ENCODE results near the gene TTC6. TPM values are rescaled to one million over a fixed set of nuclear protein-coding genes. Genes with fewer than 3 reads are reported as not detected.

Gene TTC6
- total RNA-seq, 1 experiment from 2014 or later, result 0.11 TPM

DNA sequence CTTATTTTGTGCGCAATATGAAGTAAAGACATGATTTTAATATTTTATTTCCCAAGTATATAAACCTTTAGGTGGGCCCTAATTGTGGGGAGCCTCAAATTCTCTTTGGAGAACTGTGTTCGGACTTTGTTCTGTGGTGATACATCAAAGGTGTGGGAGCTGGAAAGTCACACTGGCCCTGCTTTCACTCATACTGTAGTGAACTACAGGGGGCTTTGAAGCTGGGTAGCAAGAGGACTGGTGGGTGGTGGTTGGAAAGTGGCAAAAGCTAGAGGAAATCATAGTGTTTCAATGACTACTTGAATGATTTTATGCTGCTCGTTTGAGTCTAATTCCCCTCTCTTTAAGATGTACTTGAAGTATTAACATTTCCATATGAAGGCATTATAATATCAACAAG lies 13.2 kb downstream of the TTC6 start:
- POLR2A ChIA-PET (ENCODE audit: low non-redundant PET), result no interaction called here
- no TSS peak for BruUV-seq (replicated peaks)
- H3K4me3 ChIP-seq (ENCODE audit: low read depth, low read length, poor library complexity, severe bottlenecking), result no peak overlapping the region
- intact Hi-C loops (cut with micrococcal nuclease; ENCODE audit: unreplicated experiment), result no loop called here
- no peaks in the 10 kb centered on the region for H3K36me3 ChIP-seq (ENCODE audit: insufficient read depth, low read length, poor library complexity, severe bottlenecking)
- no peak overlapping the region for H3K27ac ChIP-seq (ENCODE audit: low read depth, low read length, poor library complexity, severe bottlenecking)
- CTCF ChIA-PET, result no interaction called here
- H3K9me3 ChIP-seq (ENCODE audit: low read depth, low read length, poor library complexity, severe bottlenecking), result no peaks in the 10 kb centered on the region
- H3K27me3 ChIP-seq (replicated peaks; ENCODE audit: insufficient read depth, low read depth, low read length, poor library complexity), result peaks cover 36% of the 10 kb centered on the region
- DNase-seq (ENCODE audit: low spot score), result no peak
- TF ChIP-seq, protein P1, sequence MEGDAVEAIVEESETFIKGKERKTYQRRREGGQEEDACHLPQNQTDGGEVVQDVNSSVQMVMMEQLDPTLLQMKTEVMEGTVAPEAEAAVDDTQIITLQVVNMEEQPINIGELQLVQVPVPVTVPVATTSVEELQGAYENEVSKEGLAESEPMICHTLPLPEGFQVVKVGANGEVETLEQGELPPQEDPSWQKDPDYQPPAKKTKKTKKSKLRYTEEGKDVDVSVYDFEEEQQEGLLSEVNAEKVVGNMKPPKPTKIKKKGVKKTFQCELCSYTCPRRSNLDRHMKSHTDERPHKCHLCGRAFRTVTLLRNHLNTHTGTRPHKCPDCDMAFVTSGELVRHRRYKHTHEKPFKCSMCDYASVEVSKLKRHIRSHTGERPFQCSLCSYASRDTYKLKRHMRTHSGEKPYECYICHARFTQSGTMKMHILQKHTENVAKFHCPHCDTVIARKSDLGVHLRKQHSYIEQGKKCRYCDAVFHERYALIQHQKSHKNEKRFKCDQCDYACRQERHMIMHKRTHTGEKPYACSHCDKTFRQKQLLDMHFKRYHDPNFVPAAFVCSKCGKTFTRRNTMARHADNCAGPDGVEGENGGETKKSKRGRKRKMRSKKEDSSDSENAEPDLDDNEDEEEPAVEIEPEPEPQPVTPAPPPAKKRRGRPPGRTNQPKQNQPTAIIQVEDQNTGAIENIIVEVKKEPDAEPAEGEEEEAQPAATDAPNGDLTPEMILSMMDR (conservative IDR thresholded peaks at IDR 0.05; ENCODE audit: low read depth, low read length), result no peak
- TF ChIP-seq EZH2 (IDR thresholded peaks at IDR 0.05; ENCODE audit: borderline replicate concordance, low read depth, low read length, poor library complexity, severe bottlenecking), result no peak
- no peaks in the 10 kb centered on the region for H3K4me1 ChIP-seq (ENCODE audit: insufficient read depth, low read length, poor library complexity, severe bottlenecking)

- Histone ChIP-seq H3K36me3 (ENCODE audit: insufficient read depth, low read length, poor library complexity, severe bottlenecking) (no peaks in the 10 kb centered on the region), H3K4me3 (ENCODE audit: low read depth, low read length, poor library complexity, severe bottlenecking) (no peak overlapping the region), H3K4me1 (ENCODE audit: insufficient read depth, low read length, poor library complexity, severe bottlenecking) (no peaks in the 10 kb centered on the region), H3K27ac (ENCODE audit: low read depth, low read length, poor library complexity, severe bottlenecking) (no peak overlapping the region), H3K27me3 (replicated peaks; ENCODE audit: insufficient read depth, low read depth, low read length, poor library complexity) (peaks cover 20% of the 10 kb centered on the region), H3K9me3 (ENCODE audit: low read depth, low read length, poor library complexity, severe bottlenecking) (peaks cover 13% of the 10 kb centered on the region)
- intact Hi-C loops (cut with micrococcal nuclease; ENCODE audit: unreplicated experiment), result no loop called here
- CTCF ChIA-PET, result no interaction called here
- no TSS peak for BruUV-seq (replicated peaks)
- POLR2A ChIA-PET (ENCODE audit: low non-redundant PET), result no interaction called here
- TF ChIP-seq EZH2 (IDR thresholded peaks at IDR 0.05; ENCODE audit: borderline replicate concordance, low read depth, low read length, poor library complexity, severe bottlenecking), result no peak
- TF ChIP-seq, protein P1 (conservative IDR thresholded peaks at IDR 0.05; ENCODE audit: low read depth, low read length), result no peak
- no peak for DNase-seq (ENCODE audit: low spot score)
Observed at GRCh38 chr14:37610945-37611523, 15.6 kb downstream of the TTC6 start.

DNA sequence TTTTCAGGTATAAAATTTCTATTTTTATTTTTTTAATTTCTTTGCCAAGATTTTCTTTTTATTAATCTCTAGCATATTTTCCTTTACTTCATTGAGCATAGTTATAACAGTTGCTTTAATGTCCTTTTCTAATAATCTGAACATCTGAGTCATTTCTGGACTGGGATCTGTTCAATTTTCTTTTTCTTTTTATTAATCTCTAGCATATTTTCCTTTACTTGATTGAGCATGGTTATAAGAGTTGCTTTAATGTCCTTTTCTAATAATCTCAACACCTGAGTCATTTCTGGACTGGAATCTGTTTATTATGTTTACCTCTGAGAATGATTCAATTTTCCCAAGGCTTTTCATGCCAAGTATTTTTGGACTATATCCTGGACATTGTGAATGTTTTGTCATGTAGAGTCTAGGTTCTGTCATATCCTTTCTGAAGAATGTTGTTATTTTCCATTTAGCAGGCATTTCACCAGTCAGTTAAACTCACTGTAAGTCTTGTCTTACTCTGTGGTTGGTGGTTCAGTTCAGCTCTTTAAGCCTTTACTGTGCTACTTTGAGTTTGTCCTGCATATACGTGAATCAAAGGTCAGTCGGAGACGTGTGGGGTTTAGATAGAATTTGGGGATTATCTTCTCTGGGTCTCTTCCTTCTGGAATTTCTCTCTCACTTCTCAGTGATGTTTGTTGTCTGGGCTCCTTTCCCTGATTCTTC lies 20.3 kb downstream of the TTC6 start:
- intact Hi-C loops (cut with micrococcal nuclease; ENCODE audit: unreplicated experiment), result no loop called here
- peaks cover 11% of the 10 kb centered on the region for H3K27me3 ChIP-seq (replicated peaks; ENCODE audit: insufficient read depth, low read depth, low read length, poor library complexity)
- H3K9me3 ChIP-seq (ENCODE audit: low read depth, low read length, poor library complexity, severe bottlenecking), result peaks cover 17% of the 10 kb centered on the region
- no peaks in the 10 kb centered on the region for H3K4me1 ChIP-seq (ENCODE audit: insufficient read depth, low read length, poor library complexity, severe bottlenecking)
- no TSS peak for BruUV-seq (replicated peaks)
- no peak for DNase-seq (ENCODE audit: low spot score)
- ChIA-PET POLR2A (ENCODE audit: low non-redundant PET) (no interaction called here), CTCF (no interaction called here)
- H3K27ac ChIP-seq (ENCODE audit: low read depth, low read length, poor library complexity, severe bottlenecking), result no peak overlapping the region
- H3K36me3 ChIP-seq (ENCODE audit: insufficient read depth, low read length, poor library complexity, severe bottlenecking), result no peaks in the 10 kb centered on the region
- H3K4me3 ChIP-seq (ENCODE audit: low read depth, low read length, poor library complexity, severe bottlenecking), result no peak overlapping the region
- TF ChIP-seq, protein P1 (conservative IDR thresholded peaks at IDR 0.05; ENCODE audit: low read depth, low read length), result no peak
- TF ChIP-seq EZH2 (IDR thresholded peaks at IDR 0.05; ENCODE audit: borderline replicate concordance, low read depth, low read length, poor library complexity, severe bottlenecking), result no peak

Data from A673 (cell line).